WTC11 (cell line): ENCODE results near the gene PSENEN. TPM values are rescaled to one million over a fixed set of nuclear protein-coding genes. Genes with fewer than 3 reads are reported as not detected.

ENCODE experiments used
- ATAC-seq: fragments of 200-7000 bp; cut with Tn5 transposase; 2 replicates; pipeline ENCODE4 v1.10.0; 2021; ENCODE audit warnings: mild to moderate bottlenecking, moderate library complexity
- CTCF ChIA-PET: fragments of 300-600 bp; sonication (Branson Sonifier 250); formaldehyde crosslinking; loops from one replicate; lab custom pipeline; 2021; ENCODE audit warnings: antibody characterized with exemption; lab: Charles Lee
- POLR2A ChIA-PET: fragments of 350-600 bp; sonication (Branson Sonifier 250); formaldehyde crosslinking; loops from one replicate; lab custom pipeline; 2021; ENCODE audit warnings: antibody characterized with exemption; lab: Charles Lee
- DNase-seq: peaks from one replicate; pipeline ENCODE4 v3.0.0; 2021; ENCODE audit warnings: low spot score
- H3K27ac Mint-ChIP-seq: 2 replicates; pipeline ENCODE4 v1.8.0; 2021; ENCODE audit warnings: mixed read lengths
- H3K27me3 Mint-ChIP-seq: 2 replicates; pipeline ENCODE4 v1.8.0; 2021; ENCODE audit warnings: low read depth, mild to moderate bottlenecking, moderate library complexity, mixed read lengths
- H3K36me3 Mint-ChIP-seq: 2 replicates; pipeline ENCODE4 v1.8.0; 2021; ENCODE audit warnings: mixed read lengths
- H3K4me1 Mint-ChIP-seq: 2 replicates; pipeline ENCODE4 v1.8.0; 2022; ENCODE audit warnings: mixed read lengths
- H3K4me3 Mint-ChIP-seq: 2 replicates; pipeline ENCODE4 v1.8.0; 2021; ENCODE audit warnings: mild to moderate bottlenecking, moderate library complexity, mixed read lengths
- H3K9me3 Mint-ChIP-seq: 2 replicates; pipeline ENCODE4 v1.8.0; 2021; ENCODE audit warnings: mixed read lengths
- AFF4 ChIP-seq: sonication (generic); formaldehyde crosslinking; IDR thresholded peaks from 2 replicates; pipeline ENCODE4 v1.8.1; 2023; ENCODE audit warnings: mild to moderate bottlenecking, missing genetic modification reagents, borderline replicate concordance
- CREB1 ChIP-seq: sonication (generic); formaldehyde crosslinking; IDR thresholded peaks from 2 replicates; pipeline ENCODE4 v1.8.0; 2023; ENCODE audit warnings: mild to moderate bottlenecking, missing genetic modification reagents
- CREM ChIP-seq: sonication (generic); formaldehyde crosslinking; IDR thresholded peaks from 2 replicates; pipeline ENCODE4 v1.8.1; 2022; ENCODE audit warnings: mild to moderate bottlenecking, missing genetic modification reagents, moderate library complexity
- E2F5 ChIP-seq: sonication (generic); formaldehyde crosslinking; IDR thresholded peaks from 2 replicates; pipeline ENCODE4 v1.8.1; 2022; ENCODE audit warnings: mild to moderate bottlenecking, moderate library complexity, missing genetic modification reagents
- ELF4 ChIP-seq: sonication (generic); formaldehyde crosslinking; IDR thresholded peaks from 2 replicates; pipeline ENCODE4 v1.8.1; 2022; ENCODE audit warnings: low read depth, mild to moderate bottlenecking, moderate library complexity, missing genetic modification reagents
- ESRRA ChIP-seq: sonication (generic); formaldehyde crosslinking; IDR thresholded peaks from 2 replicates; pipeline ENCODE4 v1.8.1; 2022; ENCODE audit warnings: mild to moderate bottlenecking, missing genetic modification reagents, borderline replicate concordance
- FOXJ3 ChIP-seq: sonication (generic); formaldehyde crosslinking; IDR thresholded peaks from 2 replicates; pipeline ENCODE4 v1.9.0; 2021; ENCODE audit warnings: missing genetic modification reagents, mild to moderate bottlenecking, borderline replicate concordance
- GTF2I ChIP-seq: fragments of 250-450 bp; sonication (Bioruptor Pico); conservative IDR thresholded peaks from 2 replicates; pipeline ENCODE4 v1.4.0; 2021; ENCODE audit warnings: mild to moderate bottlenecking
- HMGA2 ChIP-seq: fragments of 250-450 bp; sonication (Bioruptor Pico); IDR thresholded peaks from 2 replicates; pipeline ENCODE4 v1.4.0; 2021; ENCODE audit warnings: mild to moderate bottlenecking, moderate library complexity
- KAT7 ChIP-seq: sonication (generic); formaldehyde crosslinking; IDR thresholded peaks from 2 replicates; pipeline ENCODE4 v1.8.1; 2023; ENCODE audit warnings: missing genetic modification reagents, mild to moderate bottlenecking, borderline replicate concordance
- MAX ChIP-seq: sonication (generic); formaldehyde crosslinking; IDR thresholded peaks from 2 replicates; pipeline ENCODE4 v1.8.0; 2022; ENCODE audit warnings: mild to moderate bottlenecking, missing genetic modification reagents
- NFE2L1 ChIP-seq: sonication (generic); formaldehyde crosslinking; IDR thresholded peaks from 2 replicates; pipeline ENCODE4 v1.8.1; 2023; ENCODE audit warnings: missing genetic modification reagents
- NR1H2 ChIP-seq: sonication (generic); formaldehyde crosslinking; IDR thresholded peaks from 2 replicates; pipeline ENCODE4 v1.9.0; 2021; ENCODE audit warnings: mild to moderate bottlenecking, moderate library complexity, missing genetic modification reagents
- RELA ChIP-seq: sonication (generic); formaldehyde crosslinking; IDR thresholded peaks from 2 replicates; pipeline ENCODE4 v1.8.1; 2022; ENCODE audit warnings: missing genetic modification reagents, mild to moderate bottlenecking, borderline replicate concordance
- SMAD4 ChIP-seq: sonication (generic); formaldehyde crosslinking; IDR thresholded peaks from 2 replicates; pipeline ENCODE4 v1.8.0; 2022; ENCODE audit warnings: mild to moderate bottlenecking, missing genetic modification reagents
- TP53 ChIP-seq: sonication (generic); formaldehyde crosslinking; IDR thresholded peaks from 2 replicates; pipeline ENCODE4 v1.8.1; 2023; ENCODE audit warnings: mild to moderate bottlenecking, missing genetic modification reagents
- ZMAT4 ChIP-seq: fragments of 250-450 bp; sonication (Bioruptor Pico); IDR thresholded peaks from 2 replicates; pipeline ENCODE4 v1.9.0; 2021; ENCODE audit warnings: mild to moderate bottlenecking
- ZNF263 ChIP-seq: sonication (generic); formaldehyde crosslinking; IDR thresholded peaks from 2 replicates; pipeline ENCODE4 v1.8.1; 2022; ENCODE audit warnings: low read depth, mild to moderate bottlenecking, moderate library complexity, missing genetic modification reagents
- ZNF423 ChIP-seq: fragments of 250-450 bp; sonication (Bioruptor Pico); IDR thresholded peaks from 2 replicates; pipeline ENCODE4 v2.1.2; 2022; ENCODE audit warnings: mild to moderate bottlenecking, moderate library complexity
- ZNF512 ChIP-seq: sonication (generic); formaldehyde crosslinking; IDR thresholded peaks from 2 replicates; pipeline ENCODE4 v1.8.1; 2022; ENCODE audit warnings: missing genetic modification reagents, borderline replicate concordance
- ZNF532 ChIP-seq: fragments of 250-450 bp; sonication (Bioruptor Pico); IDR thresholded peaks from 2 replicates; pipeline ENCODE4 v1.9.0; 2021; ENCODE audit warnings: mild to moderate bottlenecking, borderline replicate concordance
- total RNA-seq: library from RNA; stranded (reverse); gene quantifications from 3 replicates; pipeline ENCODE4 v1.2.3, GENCODE V29; 2021

PSENEN gene
- total RNA-seq, 1 experiment from 2014 or later, result 80.3 TPM

GRCh38 chr19:35710784-35711723 is 34.4 kb upstream of the PSENEN start (continued):
- no peak for TF ChIP-seq RELA
- TF ChIP-seq ELF4 (CRISPR knock-in tag), result no peak
- no peak for TF ChIP-seq TP53 (CRISPR knock-in tag)
- no peak for TF ChIP-seq KAT7 (CRISPR knock-in tag)
- no peak for TF ChIP-seq NR1H2
- TF ChIP-seq ESRRA (CRISPR knock-in tag), result no peak
- no peak for TF ChIP-seq AFF4 (CRISPR knock-in tag)
- no peak for TF ChIP-seq HMGA2 (CRISPR knock-in tag)
- TF ChIP-seq, all 79 proteins: peak for 0

- TF ChIP-seq ZNF532 (no peak), E2F5 (CRISPR knock-in tag) (no peak), CREM (no peak), ZNF263 (CRISPR knock-in tag) (no peak), ZNF423 (CRISPR knock-in tag) (no peak), SMAD4 (CRISPR knock-in tag) (no peak), ZNF512 (CRISPR knock-in tag) (no peak), NFE2L1 (CRISPR knock-in tag) (no peak), ZMAT4 (CRISPR knock-in tag) (no peak), GTF2I (CRISPR knock-in tag) (no peak), MAX (CRISPR knock-in tag) (no peak), CREB1 (CRISPR knock-in tag) (no peak), FOXJ3 (no peak)
- no peaks in the 10 kb centered on the region for H3K9me3 Mint-ChIP-seq
- ChIA-PET POLR2A (interaction anchor here (1.3 to 4.0 kb wide), 2 partner anchors 10 to 28 kb away, joined by 3 to 14 read pairs; partner anchors contain the start of gene ZBTB32), CTCF (interaction anchor here (1.2 to 2.4 kb wide), 4 partner anchors 10 to 203 kb away, joined by 3 to 8 read pairs (median 7); no protein-coding TSS in a partner anchor)
- peaks cover 8% of the 10 kb centered on the region for H3K27me3 Mint-ChIP-seq
- no peak overlapping the region for H3K27ac Mint-ChIP-seq
- H3K36me3 Mint-ChIP-seq, result no peaks in the 10 kb centered on the region
- peak; percentile 46 for DNase-seq
- peaks cover 41% of the 10 kb centered on the region for H3K4me1 Mint-ChIP-seq
- no peak for ATAC-seq
- no peak overlapping the region for H3K4me3 Mint-ChIP-seq
Observed at GRCh38 chr19:35712567-35713505, 32.6 kb upstream of the PSENEN start.
